CD4-positive, alpha-beta T cell treated with Interleukin-6 for 4 hours (primary cell): ENCODE results near the gene C1D.

Source experiments
- DNase-seq: peaks from one replicate; pipeline ENCODE4 v3.0.0-alpha.2; 2020; ENCODE audit warnings: mixed read lengths

C1D gene

GRCh38 chr2:68057658-68058396, 5.0 kb downstream of the C1D start:
- DNase-seq, result no peak

- no peak for DNase-seq
These were observed 9.9 kb downstream of the C1D start for GRCh38 chr2:68052717-68053422.

DNA sequence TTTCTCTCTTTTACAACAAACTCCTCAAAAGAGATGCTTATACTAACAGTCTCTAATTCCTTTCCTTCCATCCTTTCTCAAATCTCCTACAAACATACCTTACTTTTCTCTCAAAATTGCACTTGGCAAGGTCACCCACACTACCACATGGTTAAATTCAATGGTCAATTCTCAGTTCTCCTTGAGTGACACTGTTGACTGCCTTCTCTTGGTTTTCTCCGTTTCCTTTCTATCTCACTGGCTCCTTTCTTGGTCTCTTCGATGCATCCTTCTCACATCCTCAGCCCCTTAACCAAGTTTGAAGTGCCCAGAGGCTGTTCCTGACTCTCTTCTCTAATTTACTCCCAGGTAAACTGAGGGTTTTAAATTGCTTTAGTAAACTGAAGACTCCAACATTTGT, 12.5 kb downstream of the C1D start:
- no peak for DNase-seq

DNA sequence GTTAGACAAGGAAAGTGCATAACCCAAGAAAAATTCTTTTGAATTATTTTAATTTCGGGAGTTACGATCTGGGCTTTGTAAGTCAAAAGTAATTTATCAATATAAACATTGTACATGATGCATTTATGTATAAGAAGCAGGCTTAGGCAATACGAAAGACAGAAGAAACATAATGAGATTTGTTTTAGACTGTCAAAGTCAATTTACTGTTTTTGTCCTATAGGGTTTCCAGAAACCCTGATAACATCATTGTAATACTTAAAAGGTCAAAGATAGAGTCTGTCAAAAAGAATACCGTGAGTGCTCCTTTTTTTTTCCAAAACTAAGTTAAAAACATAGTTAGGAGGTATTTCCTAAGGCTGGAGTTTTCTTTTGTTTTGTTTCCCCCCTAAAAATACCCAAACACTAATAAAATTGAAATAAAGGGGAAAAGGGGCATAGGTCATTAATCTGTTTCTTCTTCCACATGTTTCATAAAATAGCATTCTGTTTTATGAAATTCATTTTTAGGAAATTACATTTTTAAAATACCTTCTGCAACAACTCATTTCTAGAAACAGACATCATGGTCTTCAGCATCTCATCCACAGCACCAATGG, 16.1 kb downstream of the C1D start:
- no peak for DNase-seq

DNA sequence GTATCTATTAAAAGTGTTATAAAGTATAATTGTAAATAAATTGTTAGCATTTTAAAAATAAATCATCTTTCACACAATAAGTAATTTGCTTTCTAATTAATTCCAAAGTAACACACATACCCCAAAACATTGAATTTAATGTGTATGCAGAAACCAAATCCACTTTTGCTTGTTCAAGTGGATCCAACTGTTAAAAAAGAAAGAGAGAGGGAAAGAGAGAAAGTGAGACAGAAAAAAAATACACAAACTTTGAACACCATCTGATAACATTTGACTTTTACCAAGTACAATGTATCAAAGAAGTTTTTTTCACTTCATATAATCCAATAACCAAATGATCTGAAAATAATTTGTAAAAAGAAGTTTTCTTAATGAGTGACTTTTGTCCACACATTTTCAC, 16.6 kb downstream of the C1D start:
- no peak for DNase-seq

GRCh38 chr2:68045342-68045741, 17.5 kb downstream of the C1D start:
- DNase-seq, result no peak

DNA sequence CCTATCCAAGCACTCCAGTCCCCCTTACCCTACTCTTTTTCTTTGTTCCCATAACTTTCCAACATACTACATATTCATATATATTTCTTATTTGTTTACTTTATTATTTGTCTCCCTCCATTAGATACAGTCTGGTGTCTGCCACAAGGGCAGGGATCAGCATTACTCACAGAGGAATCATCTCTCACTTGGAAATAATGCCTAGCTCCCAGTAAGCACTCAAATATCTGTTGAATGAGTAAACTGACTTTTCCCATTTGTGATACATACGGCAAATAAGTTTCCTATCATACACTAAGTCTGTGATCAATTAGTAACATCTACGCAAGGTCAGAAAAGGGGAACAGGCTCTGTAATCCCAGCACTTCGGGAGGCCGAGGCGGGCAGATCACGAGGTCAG, 18.7 kb downstream of the C1D start:
- no peak for DNase-seq

- no peak for DNase-seq
These were observed 19.1 kb downstream of the C1D start for GRCh38 chr2:68043695-68044094.

GRCh38 chr2:68043032-68043431, 19.8 kb downstream of the C1D start:
- no peak for DNase-seq

DNA sequence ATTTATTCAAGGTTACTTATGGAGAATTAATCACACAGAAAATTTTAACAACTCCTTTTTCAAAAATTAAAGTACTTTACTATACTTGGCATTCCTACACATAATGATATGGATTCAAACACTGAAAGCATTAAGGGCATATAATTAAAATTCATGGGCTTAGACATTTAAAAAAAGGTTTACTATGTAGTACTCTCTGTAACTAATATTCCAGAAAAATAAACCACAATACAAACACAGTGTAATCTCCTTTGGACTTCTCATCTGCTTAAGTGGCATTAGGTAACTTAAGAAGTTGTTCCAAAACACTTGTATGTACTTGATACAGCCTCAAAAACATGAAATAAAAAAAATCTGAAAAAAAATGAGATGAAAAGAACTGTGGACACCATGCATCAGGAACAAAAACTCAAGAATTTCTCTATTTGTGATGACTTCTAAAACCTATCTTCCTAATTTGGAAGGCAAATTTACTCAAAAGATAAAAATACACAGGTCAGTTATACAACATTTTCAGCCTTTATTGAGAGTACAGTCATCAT, 21.0 kb downstream of the C1D start:
- DNase-seq, result no peak

GRCh38 chr2:68040078-68040477, 22.7 kb downstream of the C1D start:
- no peak for DNase-seq

- DNase-seq, result no peak
These were observed 23.5 kb downstream of the C1D start for GRCh38 chr2:68039317-68039716.

GRCh38 chr2:68032702-68033101, 30.1 kb downstream of the C1D start:
- no peak for DNase-seq

DNA sequence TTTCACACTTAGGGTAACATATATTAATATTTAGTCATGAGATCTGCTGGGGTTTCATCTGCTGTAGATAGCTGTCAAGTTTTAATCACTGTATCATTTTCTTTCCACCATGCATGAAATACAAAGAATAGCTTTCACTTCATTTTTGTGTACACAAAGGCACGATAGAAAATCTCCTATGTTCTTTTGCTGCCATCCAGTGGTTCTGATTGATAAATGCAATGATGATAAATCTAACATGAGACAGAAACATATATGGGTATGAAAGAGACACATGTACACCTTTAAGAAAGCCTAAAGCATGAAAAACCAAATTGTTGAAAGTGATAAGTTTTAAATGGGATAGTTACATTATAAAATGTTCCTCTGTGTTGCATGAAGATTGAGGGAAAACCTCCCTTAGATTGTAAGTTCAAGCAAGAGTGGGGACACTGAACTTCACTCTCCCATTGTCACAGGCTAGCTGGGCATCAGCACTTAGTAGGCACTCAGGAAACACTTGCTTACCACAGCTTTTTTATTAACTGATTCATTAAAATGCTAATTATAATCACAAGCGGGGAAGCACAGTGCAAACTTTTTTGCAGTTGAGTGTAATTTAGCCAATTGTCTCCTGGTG, 31.2 kb downstream of the C1D start:
- DNase-seq, result no peak

- no peak for DNase-seq
These were observed 31.8 kb downstream of the C1D start for GRCh38 chr2:68031043-68031442.

DNA sequence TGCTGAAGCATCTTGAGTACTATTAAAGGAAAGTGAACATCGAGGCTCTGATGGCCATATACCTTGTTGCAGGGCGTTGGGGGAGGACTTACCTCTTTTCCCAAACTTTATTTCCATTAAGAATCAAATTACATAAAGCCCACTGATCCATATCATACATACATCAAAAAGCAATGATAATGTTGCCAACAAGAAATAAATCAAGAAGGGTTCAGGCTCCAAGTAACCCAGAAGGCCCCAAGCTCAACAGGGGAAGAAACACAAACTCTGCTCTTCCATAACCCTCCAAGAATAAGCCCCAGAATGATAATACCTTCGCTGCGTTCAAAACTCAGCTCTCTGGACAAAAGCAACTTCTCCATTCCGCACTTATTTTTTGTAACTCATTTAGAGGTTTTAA, 32.3 kb downstream of the C1D start:
- DNase-seq, result no peak

DNA sequence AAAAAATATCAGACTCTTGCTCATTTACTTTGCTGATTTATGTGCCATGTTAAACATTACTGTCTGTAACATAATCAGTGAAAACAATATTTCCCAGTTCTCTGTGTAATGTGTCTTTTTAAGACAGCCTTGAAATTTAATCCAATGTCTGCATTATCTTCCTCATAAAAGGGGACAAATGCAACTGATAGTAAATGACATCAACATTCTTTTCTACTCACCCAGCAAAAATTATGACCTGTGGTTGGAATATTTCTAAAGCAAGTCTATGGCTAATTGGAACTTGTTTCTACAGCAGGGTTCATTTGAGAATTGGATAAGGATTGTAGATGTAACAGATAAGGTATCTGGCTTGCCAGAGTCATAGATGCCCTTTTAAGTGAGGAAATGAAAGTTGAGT, 34.8 kb downstream of the C1D start:
- no peak for DNase-seq

- no peak for DNase-seq
These were observed 38.4 kb downstream of the C1D start for GRCh38 chr2:68024450-68024849.

DNA sequence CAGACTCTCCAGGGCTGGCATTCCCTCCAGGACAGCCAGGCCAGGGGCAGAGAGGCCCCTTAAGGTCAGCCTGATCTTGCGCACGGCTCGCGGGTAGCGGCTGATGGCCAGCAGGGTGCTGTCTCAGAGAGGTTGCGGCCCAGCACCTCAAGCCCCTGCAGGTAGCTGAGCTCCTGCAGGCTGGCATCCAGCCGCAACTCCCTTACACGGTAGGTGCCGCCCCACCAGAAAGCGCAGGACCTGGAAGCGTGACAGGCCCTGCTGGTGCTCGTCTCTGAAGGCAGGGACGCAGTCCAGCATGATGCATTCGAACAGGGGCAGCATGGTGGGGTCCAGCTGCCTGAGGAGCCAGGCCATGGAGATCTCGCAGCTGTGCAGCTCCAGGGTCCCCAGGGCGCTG, 38.9 kb downstream of the C1D start:
- DNase-seq, result no peak

GRCh38 chr2:68018727-68019126, 44.1 kb downstream of the C1D start:
- no peak for DNase-seq

DNA sequence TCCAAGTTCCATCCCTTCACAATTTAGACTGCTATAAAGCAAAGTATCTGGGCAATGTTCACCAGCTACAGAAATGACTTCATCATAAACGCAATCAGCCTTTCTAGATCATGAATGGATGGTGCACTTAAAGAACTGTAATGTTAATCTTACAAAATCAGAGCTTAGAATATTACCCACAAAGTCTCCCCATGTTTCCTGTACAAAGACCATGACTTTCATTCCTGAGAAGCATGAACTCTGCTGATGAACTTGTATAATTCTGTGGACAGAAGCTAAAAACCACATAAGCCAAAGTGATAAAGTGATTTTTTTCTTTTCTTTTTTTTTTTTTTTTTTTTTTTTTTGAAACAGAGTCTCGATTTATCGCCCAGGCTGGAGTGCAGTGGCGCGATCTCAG, 53.3 kb downstream of the C1D start:
- no peak for DNase-seq

GRCh38 chr2:68000170-68000825, 62.5 kb downstream of the C1D start:
- DNase-seq, result no peak

DNA sequence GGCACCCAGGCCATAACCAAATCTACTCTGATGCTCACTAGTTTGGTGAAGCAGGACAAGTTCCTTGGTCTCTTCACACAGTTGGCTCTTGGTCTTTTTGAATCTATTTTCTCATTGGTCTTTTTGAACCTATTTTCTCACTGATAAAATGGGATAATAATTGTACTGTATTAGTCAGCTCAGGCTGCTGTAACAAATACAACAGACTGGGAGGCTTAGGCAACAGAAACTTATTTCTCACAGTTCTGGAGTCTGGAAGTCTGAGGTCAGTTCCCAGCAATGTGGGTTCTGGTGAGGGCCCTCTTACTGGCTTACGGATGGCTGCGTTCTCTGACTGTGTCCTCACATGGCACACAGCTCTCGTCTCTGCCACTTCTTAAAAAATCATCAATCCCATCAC, 63.5 kb downstream of the C1D start:
- no peak for DNase-seq
